IPS-15b (cell line): ENCODE data around the gene SLFNL1.

Experiments
- H3K27me3 ChIP-seq: one replicate; pipeline ENCODE4 v1.6.1; 2013; ENCODE audit warnings: low read length; ENCODE audit not compliant: control insufficient read depth, insufficient read depth
- H3K36me3 ChIP-seq: one replicate; pipeline ENCODE4 v1.6.1; 2013; ENCODE audit warnings: low read length; ENCODE audit not compliant: control insufficient read depth, insufficient read depth
- H3K4me1 ChIP-seq: one replicate; pipeline ENCODE4 v1.6.1; 2013; ENCODE audit warnings: mild to moderate bottlenecking, low read length; ENCODE audit not compliant: control insufficient read depth, insufficient read depth
- H3K4me3 ChIP-seq: one replicate; pipeline ENCODE4 v1.5.1; 2013; ENCODE audit warnings: low read depth, low read length
- H3K9ac ChIP-seq: one replicate; pipeline ENCODE4 v1.6.1; 2013; ENCODE audit warnings: low read depth, mild to moderate bottlenecking, low read length
- H3K9me3 ChIP-seq: one replicate; pipeline ENCODE4 v1.6.1; 2013; ENCODE audit warnings: mild to moderate bottlenecking, low read length; ENCODE audit not compliant: control insufficient read depth, insufficient read depth

The SLFNL1 gene

GRCh38 chr1:41018018-41018410 lies 3.5 kb downstream of the SLFNL1 start:
- H3K9ac ChIP-seq: no peak overlapping the region
- H3K27me3 ChIP-seq: no peaks in the 10 kb centered on the region
- H3K9me3 ChIP-seq: no peaks in the 10 kb centered on the region
- H3K4me1 ChIP-seq: peaks cover 2% of the 10 kb centered on the region
- H3K4me3 ChIP-seq: no peak overlapping the region
- H3K36me3 ChIP-seq: peaks cover 23% of the 10 kb centered on the region

- Histone ChIP-seq H3K36me3 (peaks cover 28% of the 10 kb centered on the region), H3K9me3 (no peaks in the 10 kb centered on the region), H3K4me1 (peaks cover 2% of the 10 kb centered on the region)
These were observed 4.1 kb downstream of the SLFNL1 start for GRCh38 chr1:41017141-41018017.

GRCh38 chr1:41015897-41016470 lies 5.5 kb downstream of the SLFNL1 start:
- Histone ChIP-seq H3K27me3 (no peaks in the 10 kb centered on the region), H3K36me3 (peaks cover 40% of the 10 kb centered on the region), H3K9ac (no peak overlapping the region), H3K9me3 (no peaks in the 10 kb centered on the region), H3K4me3 (no peak overlapping the region), H3K4me1 (no peaks in the 10 kb centered on the region)

More at GRCh38 chr1:41017141-41018017, 4.1 kb downstream of the SLFNL1 start:
- Histone ChIP-seq H3K4me3 (no peak overlapping the region), H3K9ac (no peak overlapping the region), H3K27me3 (no peaks in the 10 kb centered on the region)

GRCh38 chr1:41015281-41015896 lies 6.1 kb downstream of the SLFNL1 start:
- peaks cover 44% of the 10 kb centered on the region for H3K36me3 ChIP-seq
- no peaks in the 10 kb centered on the region for H3K4me1 ChIP-seq

GRCh38 chr1:41014871-41015270 lies 6.7 kb downstream of the SLFNL1 start:
- Histone ChIP-seq H3K9ac (no peak overlapping the region), H3K4me1 (no peaks in the 10 kb centered on the region), H3K27me3 (no peaks in the 10 kb centered on the region), H3K36me3 (peaks cover 47% of the 10 kb centered on the region), H3K4me3 (no peak overlapping the region), H3K9me3 (no peaks in the 10 kb centered on the region)

More at GRCh38 chr1:41015281-41015896, 6.1 kb downstream of the SLFNL1 start:
- no peaks in the 10 kb centered on the region for H3K9me3 ChIP-seq
- no peak overlapping the region for H3K4me3 ChIP-seq
- no peak overlapping the region for H3K9ac ChIP-seq
- no peaks in the 10 kb centered on the region for H3K27me3 ChIP-seq

GRCh38 chr1:41013796-41014195 lies 7.7 kb downstream of the SLFNL1 start:
- Histone ChIP-seq H3K4me3 (no peak overlapping the region), H3K36me3 (peaks cover 57% of the 10 kb centered on the region), H3K4me1 (no peaks in the 10 kb centered on the region), H3K9ac (no peak overlapping the region), H3K27me3 (no peaks in the 10 kb centered on the region), H3K9me3 (no peaks in the 10 kb centered on the region)

- H3K9ac ChIP-seq: no peak overlapping the region
These were observed 8.5 kb downstream of the SLFNL1 start for GRCh38 chr1:41013024-41013423.

GRCh38 chr1:41010345-41010744 lies 11.2 kb downstream of the SLFNL1 start:
- Histone ChIP-seq H3K36me3 (peaks cover 62% of the 10 kb centered on the region), H3K4me1 (no peaks in the 10 kb centered on the region)

More at GRCh38 chr1:41013024-41013423, 8.5 kb downstream of the SLFNL1 start:
- no peak overlapping the region for H3K4me3 ChIP-seq
- no peaks in the 10 kb centered on the region for H3K27me3 ChIP-seq
- peaks cover 56% of the 10 kb centered on the region for H3K36me3 ChIP-seq
- H3K9me3 ChIP-seq: no peaks in the 10 kb centered on the region
- H3K4me1 ChIP-seq: no peaks in the 10 kb centered on the region

GRCh38 chr1:41009466-41009865 lies 12.1 kb downstream of the SLFNL1 start:
- Histone ChIP-seq H3K36me3 (peaks cover 66% of the 10 kb centered on the region), H3K4me3 (no peak overlapping the region), H3K4me1 (no peaks in the 10 kb centered on the region), H3K27me3 (no peaks in the 10 kb centered on the region), H3K9ac (no peak overlapping the region), H3K9me3 (no peaks in the 10 kb centered on the region)

More at GRCh38 chr1:41010345-41010744, 11.2 kb downstream of the SLFNL1 start:
- Histone ChIP-seq H3K27me3 (no peaks in the 10 kb centered on the region), H3K9ac (no peak overlapping the region), H3K4me3 (no peak overlapping the region), H3K9me3 (no peaks in the 10 kb centered on the region)

GRCh38 chr1:41006942-41007865 lies 14.3 kb downstream of the SLFNL1 start:
- Histone ChIP-seq H3K4me1 (no peaks in the 10 kb centered on the region), H3K9ac (no peak overlapping the region), H3K27me3 (no peaks in the 10 kb centered on the region), H3K9me3 (no peaks in the 10 kb centered on the region), H3K4me3 (no peak overlapping the region), H3K36me3 (peaks cover 78% of the 10 kb centered on the region)

- H3K9ac ChIP-seq: no peak overlapping the region
- no peaks in the 10 kb centered on the region for H3K4me1 ChIP-seq
- no peaks in the 10 kb centered on the region for H3K9me3 ChIP-seq
- no peak overlapping the region for H3K4me3 ChIP-seq
- peaks cover 67% of the 10 kb centered on the region for H3K36me3 ChIP-seq
- H3K27me3 ChIP-seq: no peaks in the 10 kb centered on the region
These were observed 15.6 kb downstream of the SLFNL1 start for GRCh38 chr1:41005876-41006275.
